ENCODE results near the gene ZWILCH. TPM values are rescaled to one million over a fixed set of nuclear protein-coding genes. Genes with fewer than 3 reads are reported as not detected.

ZWILCH gene
- total and polyA plus RNA-seq, 2 donors (not counting 3 experiments of a cell fraction or from before 2014, with no cell fraction given): 9.3 to 28.8 TPM

DNA sequence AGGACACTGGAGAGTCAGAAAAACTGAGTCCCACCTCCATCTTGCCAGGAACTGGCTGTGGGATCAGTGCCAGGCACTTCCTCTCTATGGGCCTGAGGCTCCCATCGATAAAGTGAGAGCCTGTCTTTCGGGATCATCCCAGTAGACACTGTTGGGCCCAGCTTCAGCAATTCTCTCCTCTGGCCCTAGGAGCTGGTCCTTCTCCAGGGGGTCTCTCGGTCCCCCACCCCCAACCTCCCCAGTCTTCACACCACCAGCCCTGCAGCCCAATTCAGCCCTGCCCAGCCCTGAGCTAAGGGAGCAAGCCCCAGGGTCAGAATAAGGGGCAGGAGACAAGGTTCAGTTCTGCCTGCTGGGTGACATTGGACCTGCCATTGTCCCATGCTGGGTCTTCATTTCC, 65.2 kb downstream of the ZWILCH start:
- no peak for FAIRE-seq
- BruUV-seq (replicated peaks): no TSS peak
- H3K4me1 ChIP-seq (ENCODE audit: control insufficient read depth, extremely low read depth, insufficient read depth, low read length): no peaks in the 10 kb centered on the region
- H3K4me2 ChIP-seq (ENCODE audit: insufficient read depth, low read length): no peak overlapping the region
- H3K9me1 ChIP-seq (replicated peaks; ENCODE audit: control insufficient read depth, extremely low read depth, insufficient read depth, low read length): no peaks in the 10 kb centered on the region
- ChIA-PET POLR2A (no interaction called here), CTCF (no interaction called here)
- no peak for DNase-seq (ENCODE audit: low read depth, low spot score)
- no peak overlapping the region for H3K27ac ChIP-seq (ENCODE audit: insufficient read depth, low read depth, low read length)
- TF ChIP-seq, protein P1, sequence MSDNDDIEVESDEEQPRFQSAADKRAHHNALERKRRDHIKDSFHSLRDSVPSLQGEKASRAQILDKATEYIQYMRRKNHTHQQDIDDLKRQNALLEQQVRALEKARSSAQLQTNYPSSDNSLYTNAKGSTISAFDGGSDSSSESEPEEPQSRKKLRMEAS (IDR thresholded peaks at IDR 0.05; ENCODE audit: insufficient read depth, insufficient read length): no peak
- TF ChIP-seq, protein P2, sequence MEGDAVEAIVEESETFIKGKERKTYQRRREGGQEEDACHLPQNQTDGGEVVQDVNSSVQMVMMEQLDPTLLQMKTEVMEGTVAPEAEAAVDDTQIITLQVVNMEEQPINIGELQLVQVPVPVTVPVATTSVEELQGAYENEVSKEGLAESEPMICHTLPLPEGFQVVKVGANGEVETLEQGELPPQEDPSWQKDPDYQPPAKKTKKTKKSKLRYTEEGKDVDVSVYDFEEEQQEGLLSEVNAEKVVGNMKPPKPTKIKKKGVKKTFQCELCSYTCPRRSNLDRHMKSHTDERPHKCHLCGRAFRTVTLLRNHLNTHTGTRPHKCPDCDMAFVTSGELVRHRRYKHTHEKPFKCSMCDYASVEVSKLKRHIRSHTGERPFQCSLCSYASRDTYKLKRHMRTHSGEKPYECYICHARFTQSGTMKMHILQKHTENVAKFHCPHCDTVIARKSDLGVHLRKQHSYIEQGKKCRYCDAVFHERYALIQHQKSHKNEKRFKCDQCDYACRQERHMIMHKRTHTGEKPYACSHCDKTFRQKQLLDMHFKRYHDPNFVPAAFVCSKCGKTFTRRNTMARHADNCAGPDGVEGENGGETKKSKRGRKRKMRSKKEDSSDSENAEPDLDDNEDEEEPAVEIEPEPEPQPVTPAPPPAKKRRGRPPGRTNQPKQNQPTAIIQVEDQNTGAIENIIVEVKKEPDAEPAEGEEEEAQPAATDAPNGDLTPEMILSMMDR (IDR thresholded peaks at IDR 0.05; ENCODE audit: extremely low read depth in 1 of 2, insufficient read depth in 1 of 2, low read depth in 1 of 2, low read length in 2 of 2): no peak
- no peak for TF ChIP-seq POLR2AphosphoS5 (IDR thresholded peaks at IDR 0.05; ENCODE audit: insufficient read depth, low read depth, low read length)
- TF ChIP-seq EZH2 (IDR thresholded peaks at IDR 0.05; ENCODE audit: borderline replicate concordance, low read depth, low read length, severe bottlenecking): no peak
- TF ChIP-seq JUN (IDR thresholded peaks at IDR 0.05; ENCODE audit: borderline replicate concordance, insufficient read depth, insufficient read length, low read depth): no peak
- no peak for TF ChIP-seq MYC (IDR thresholded peaks at IDR 0.05; ENCODE audit: low read depth, low read length)
- no peak for TF ChIP-seq POLR2A (IDR thresholded peaks at IDR 0.05; ENCODE audit: low read depth, low read length)
- no peak overlapping the region for H3K4me3 ChIP-seq (replicated peaks in 1 of 3; ENCODE audit: insufficient read depth in 1 of 3, low read depth in 1 of 3, low read length in 3 of 3)
- dilution Hi-C loops (cut with MboI; ENCODE audit: extremely low pct_ligation_motif_present, low sequenced_read_pairs) (no loop called here), intact Hi-C loops (cut with micrococcal nuclease) (no loop called here)
- H3K9me3 ChIP-seq (replicated peaks; ENCODE audit: control insufficient read depth, insufficient read depth, low read length): no peaks in the 10 kb centered on the region
- no peaks in the 10 kb centered on the region for H3K36me3 ChIP-seq (ENCODE audit: control insufficient read depth in 2 of 2, extremely low read depth in 1 of 2, insufficient read depth in 2 of 2, low read length in 2 of 2)
- H3K27me3 ChIP-seq (ENCODE audit: control insufficient read depth in 2 of 2, insufficient read depth in 2 of 2, low read length in 2 of 2): no peaks in the 10 kb centered on the region
- H4K20me1 ChIP-seq (replicated peaks; ENCODE audit: control insufficient read depth, extremely low read depth, insufficient read depth, low read length): no peaks in the 10 kb centered on the region
- no peak overlapping the region for H2AFZ ChIP-seq (ENCODE audit: low read depth, low read length)
- no peaks in the 10 kb centered on the region for H3K79me2 ChIP-seq (ENCODE audit: control insufficient read depth, insufficient read depth, low read length)
- no peak overlapping the region for H3K9ac ChIP-seq (replicated peaks; ENCODE audit: extremely low read depth, insufficient read depth, low read length)

Data from endothelial cell of umbilical vein (primary cell).